Uterus (tissue), 2 donors: ENCODE results near the gene HOXA1.

Source experiments
- CTCF ChIP-seq, 4 experiments: fragments of 200-600 bp in 2 of 4; fragments of 450-650 bp in 2 of 4; sonication (generic) in 2 of 4; IDR thresholded peaks; one replicate each; pipeline ENCODE4 v1.5.1; 2016 to 2019; ENCODE audit warnings: antibody characterized with exemption in 4 of 4, mild to moderate bottlenecking in 2 of 4, moderate library complexity in 1 of 4
- POLR2A ChIP-seq, 2 donors: fragments of 450-650 bp; IDR thresholded peaks; one replicate each; pipeline ENCODE4 v1.6.1; 2016; ENCODE audit warnings: antibody characterized with exemption in 2 of 2, mild to moderate bottlenecking in 1 of 2, moderate library complexity in 1 of 2

- TF ChIP-seq CTCF (IDR thresholded peaks at IDR 0.05) (no peak), POLR2A (IDR thresholded peaks at IDR 0.05) (no peak)
Measured at GRCh38 chr7:27082171-27082570, 13.6 kb downstream of the HOXA1 start.
